K562 (cell line): Measurements from ENCODE around the gene KAZN.

ENCODE experiments used
- FIP1L1 ChIP-seq: fragments of 200-400 bp; formaldehyde crosslinking; IDR thresholded peaks from 2 replicates; pipeline ENCODE4 v1.6.1; 2018; ENCODE audit warnings: mild to moderate bottlenecking, low read depth, low read length; ENCODE audit not compliant: poor library complexity, severe bottlenecking
- JUNB ChIP-seq: fragments of 450-650 bp; formaldehyde crosslinking; conservative IDR thresholded peaks from 2 replicates; pipeline ENCODE4 v1.4.0; 2020; ENCODE audit warnings: mild to moderate bottlenecking
- KLF6 ChIP-seq: fragments of 250-450 bp; sonication (Bioruptor Pico); IDR thresholded peaks from 2 replicates; pipeline ENCODE4 v1.4.0; 2020; ENCODE audit warnings: mild to moderate bottlenecking, moderate library complexity, borderline replicate concordance
- MXD1 ChIP-seq: fragments of 250-450 bp; sonication (Bioruptor Pico); IDR thresholded peaks from 2 replicates; pipeline ENCODE4 v1.8.0; 2021; ENCODE audit warnings: borderline replicate concordance, mild to moderate bottlenecking, moderate library complexity; ENCODE audit not compliant: poor library complexity, severe bottlenecking
- NFE2L1 ChIP-seq: fragments of 450-650 bp; IDR thresholded peaks from 2 replicates; pipeline ENCODE4 v1.6.1; 2016; ENCODE audit warnings: missing genetic modification characterization, low read depth, mild to moderate bottlenecking, missing compliant biosample characterization, moderate library complexity, borderline replicate concordance
- NR2C2 ChIP-seq, 2 experiments: fragments of 200-800 bp in 1 of 2; sonication (Bioruptor generic) in 1 of 2; sonication (generic) in 1 of 2; formaldehyde crosslinking in 1 of 2; IDR thresholded peaks; 2 replicates each; pipeline versions ENCODE4 v1.6.1 to v1.8.0; 2016 to 2022; ENCODE audit warnings: mild to moderate bottlenecking in 1 of 2, missing compliant biosample characterization in 1 of 2, missing genetic modification characterization in 1 of 2, missing genetic modification reagents in 1 of 2
- POLR2AphosphoS5 ChIP-seq: IDR thresholded peaks from 2 replicates; pipeline ENCODE4 v1.6.1; 2011; ENCODE audit warnings: mild to moderate bottlenecking, low read depth, low read length, moderate library complexity; ENCODE audit not compliant: control insufficient read depth, insufficient read depth
- SIX5 ChIP-seq, 2 experiments: IDR thresholded peaks; 2 replicates each; pipeline ENCODE4 v1.6.1; 2011; ENCODE audit warnings: low read length in 2 of 2, borderline replicate concordance in 1 of 2, low read depth in 1 of 2, mild to moderate bottlenecking in 1 of 2, moderate library complexity in 1 of 2; ENCODE audit not compliant: insufficient read depth in 1 of 2
- TF ChIP-seq, protein P1 (sequence below): sonication (generic); formaldehyde crosslinking; IDR thresholded peaks from 2 replicates; pipeline ENCODE4 v1.8.0; 2023; ENCODE audit warnings: mild to moderate bottlenecking, missing genetic modification reagents
- TF ChIP-seq, protein P2 (sequence below): sonication (generic); formaldehyde crosslinking; IDR thresholded peaks from 2 replicates; pipeline ENCODE4 v1.9.0; 2022; ENCODE audit warnings: mild to moderate bottlenecking, missing genetic modification reagents

- no peak for TF ChIP-seq KLF6 (CRISPR knock-in tag)
- no peak for TF ChIP-seq NR2C2 (CRISPR knock-in tag; IDR thresholded peaks at IDR 0.05)
- TF ChIP-seq NR2C2 (tag; IDR thresholded peaks at IDR 0.05), result no peak
- no peak for TF ChIP-seq NFE2L1 (tag)
- TF ChIP-seq POLR2AphosphoS5, result no peak
- TF ChIP-seq, protein P1, sequence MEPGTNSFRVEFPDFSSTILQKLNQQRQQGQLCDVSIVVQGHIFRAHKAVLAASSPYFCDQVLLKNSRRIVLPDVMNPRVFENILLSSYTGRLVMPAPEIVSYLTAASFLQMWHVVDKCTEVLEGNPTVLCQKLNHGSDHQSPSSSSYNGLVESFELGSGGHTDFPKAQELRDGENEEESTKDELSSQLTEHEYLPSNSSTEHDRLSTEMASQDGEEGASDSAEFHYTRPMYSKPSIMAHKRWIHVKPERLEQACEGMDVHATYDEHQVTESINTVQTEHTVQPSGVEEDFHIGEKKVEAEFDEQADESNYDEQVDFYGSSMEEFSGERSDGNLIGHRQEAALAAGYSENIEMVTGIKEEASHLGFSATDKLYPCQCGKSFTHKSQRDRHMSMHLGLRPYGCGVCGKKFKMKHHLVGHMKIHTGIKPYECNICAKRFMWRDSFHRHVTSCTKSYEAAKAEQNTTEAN, result no peak
- no peak for TF ChIP-seq SIX5 (IDR thresholded peaks at IDR 0.05; ENCODE audit: borderline replicate concordance in 1 of 2, insufficient read depth in 1 of 2, low read depth in 1 of 2, low read length in 2 of 2)
- no peak for TF ChIP-seq FIP1L1
- TF ChIP-seq JUNB (CRISPR knock-in tag), result no peak
- TF ChIP-seq, protein P2, sequence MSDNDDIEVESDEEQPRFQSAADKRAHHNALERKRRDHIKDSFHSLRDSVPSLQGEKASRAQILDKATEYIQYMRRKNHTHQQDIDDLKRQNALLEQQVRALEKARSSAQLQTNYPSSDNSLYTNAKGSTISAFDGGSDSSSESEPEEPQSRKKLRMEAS (CRISPR knock-in tag), result no peak
- TF ChIP-seq MXD1 (CRISPR knock-in tag), result no peak
Observed at GRCh38 chr1:14810595-14811361, 212.3 kb downstream of the KAZN start.
